HG02840 (cell line): ENCODE data around the gene SCAPER.
"Not testable (repeated sequence)": the region's sequence is repeated elsewhere in the genome, so short reads cannot be mapped to it uniquely, and the experiment has no call there.

Experiments
- ATAC-seq: cut with Tn5 transposase; IDR thresholded peaks from one replicate; pipeline ENCODE4 v1.9.1; 2021; ENCODE audit warnings: mild to moderate bottlenecking, moderate library complexity, moderate number of reproducible peaks; ENCODE audit not compliant: unreplicated experiment, low FRiP score

The SCAPER gene

GRCh38 chr15:76333309-76333708, 571.8 kb downstream of the SCAPER start:
- no peak for ATAC-seq

DNA sequence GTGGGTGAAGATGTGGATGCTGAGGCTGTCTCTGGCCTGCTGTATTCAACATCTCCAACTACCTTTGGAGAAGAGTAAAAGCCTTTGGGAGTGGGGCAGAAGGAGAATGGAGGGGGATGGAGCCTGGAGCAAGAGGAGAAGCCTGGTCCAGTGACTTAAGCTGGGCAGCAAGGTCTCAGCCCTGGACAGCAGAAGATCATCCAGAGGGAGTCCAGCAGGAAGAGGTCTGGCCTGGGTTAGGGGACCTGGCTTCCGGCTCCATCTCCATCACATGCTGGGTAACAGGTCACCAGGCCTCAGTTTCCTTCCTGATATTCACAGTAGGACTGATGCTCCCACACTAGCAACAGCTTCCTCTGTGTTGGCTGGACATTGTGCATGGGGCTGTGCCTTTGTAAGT, 572.3 kb downstream of the SCAPER start:
- ATAC-seq = no peak

DNA sequence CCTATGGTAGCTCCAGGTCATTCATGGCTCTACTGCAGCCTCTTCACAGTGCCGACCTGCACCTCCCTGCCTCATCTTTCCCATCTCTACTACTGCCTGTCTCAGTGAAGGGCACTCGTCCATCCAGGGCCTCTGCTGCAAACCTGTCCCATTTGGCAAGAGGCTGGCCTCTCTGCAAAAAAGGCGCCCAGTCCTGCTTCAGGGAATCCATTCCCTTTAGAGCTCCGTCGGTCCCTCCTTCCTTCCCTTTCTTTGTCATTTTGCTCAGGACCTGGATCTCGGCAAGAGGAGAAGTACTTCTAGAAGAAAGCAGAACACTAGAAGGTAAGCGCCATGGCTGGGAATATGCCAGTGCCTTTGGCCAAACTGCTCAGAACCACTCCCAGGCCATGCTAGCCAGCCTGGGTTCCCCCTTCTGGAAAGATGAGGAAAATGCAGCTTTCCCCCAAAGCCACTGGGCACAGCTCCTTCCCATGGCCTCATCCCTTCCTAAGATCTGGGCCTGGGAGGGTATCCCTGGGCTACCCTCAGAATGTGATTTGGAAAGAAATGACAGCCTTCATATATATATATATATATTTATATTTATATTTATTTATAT, 575.0 kb downstream of the SCAPER start:
- ATAC-seq = no peak

GRCh38 chr15:76328958-76329357, 576.2 kb downstream of the SCAPER start:
- ATAC-seq = no peak

GRCh38 chr15:76328106-76328696, 576.9 kb downstream of the SCAPER start:
- ATAC-seq = no peak

DNA sequence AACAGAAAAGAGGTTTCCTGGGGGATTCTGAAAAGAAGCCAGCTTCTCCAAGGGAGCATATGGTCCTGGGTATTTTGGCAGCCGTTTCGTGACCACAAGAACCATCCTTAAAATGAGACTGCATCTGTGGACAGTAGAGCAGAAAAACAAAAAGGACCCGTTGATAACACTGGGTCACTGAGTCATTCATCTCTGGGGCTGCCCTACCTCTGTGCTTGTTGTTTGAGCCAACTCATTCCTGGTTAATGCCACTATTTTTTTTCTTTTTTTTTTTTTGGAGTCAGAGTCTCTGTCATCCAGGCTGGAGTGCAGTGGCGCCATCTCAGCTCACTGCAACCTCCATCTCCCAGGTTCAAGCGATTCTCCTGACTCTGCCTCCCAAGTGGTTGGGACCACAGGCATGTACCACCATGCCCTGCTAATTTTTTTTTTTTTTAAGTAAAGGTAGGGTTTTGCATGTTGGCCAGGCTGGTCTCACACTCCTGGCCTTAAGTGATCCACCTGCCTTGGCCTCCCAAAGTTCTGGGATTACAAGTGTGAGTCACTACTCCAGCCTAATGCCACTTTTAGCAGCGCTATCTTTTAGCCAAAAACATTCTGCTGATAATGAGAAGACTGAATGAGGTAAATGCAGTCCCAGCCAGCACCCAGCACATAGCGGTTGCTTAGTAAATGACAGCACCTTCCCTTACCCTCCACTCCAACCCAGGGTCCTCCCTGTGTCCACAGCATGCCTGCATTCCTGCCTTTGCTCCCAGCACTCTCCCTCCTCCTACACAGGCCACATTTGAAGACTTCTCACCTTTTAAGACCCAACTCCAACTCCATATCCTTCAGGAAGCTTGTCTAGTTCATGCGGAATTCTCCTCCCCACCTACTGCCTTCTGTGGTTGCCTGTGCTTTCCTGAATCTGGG, 577.7 kb downstream of the SCAPER start:
- ATAC-seq = no peak

DNA sequence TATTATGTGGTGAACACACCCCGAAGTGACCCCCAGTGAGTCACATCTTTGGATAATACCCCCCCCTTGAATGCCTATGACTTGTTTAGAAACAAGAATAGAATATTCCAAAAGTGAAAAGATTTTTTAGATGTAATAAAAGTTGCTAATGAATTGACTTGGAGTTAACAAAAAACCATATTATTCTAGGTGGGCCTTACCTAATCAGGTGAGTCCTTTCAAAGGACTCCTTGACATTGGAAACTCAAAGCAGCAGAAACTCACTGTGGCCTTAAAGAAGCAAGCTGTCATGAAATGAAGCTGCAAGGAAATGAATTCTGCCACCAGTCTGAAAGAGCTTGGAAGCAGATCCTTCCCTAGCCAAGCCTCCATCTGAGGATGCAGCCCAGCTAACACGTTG, 579.4 kb downstream of the SCAPER start:
- ATAC-seq = no peak

- ATAC-seq = no peak
Measured at GRCh38 chr15:76324066-76324465, 581.1 kb downstream of the SCAPER start.

DNA sequence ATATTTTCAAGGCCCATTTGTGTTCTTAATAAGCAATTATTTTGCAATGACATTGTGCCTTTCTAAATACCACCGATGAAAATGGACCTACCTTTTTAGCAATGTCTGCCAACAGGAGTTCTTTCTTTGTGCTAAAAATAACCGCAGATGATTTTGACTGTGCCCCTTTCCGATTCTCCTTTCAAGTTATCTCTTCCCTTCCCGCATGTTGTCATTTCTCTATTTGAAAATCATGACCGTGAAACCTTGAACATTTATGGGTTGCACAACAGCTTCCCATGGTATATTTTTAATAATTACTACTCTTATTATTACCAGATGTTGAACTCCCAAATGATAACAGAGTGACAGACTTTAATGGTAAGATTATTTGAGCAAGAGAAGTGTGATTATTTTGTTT, 583.5 kb downstream of the SCAPER start:
- no peak for ATAC-seq

DNA sequence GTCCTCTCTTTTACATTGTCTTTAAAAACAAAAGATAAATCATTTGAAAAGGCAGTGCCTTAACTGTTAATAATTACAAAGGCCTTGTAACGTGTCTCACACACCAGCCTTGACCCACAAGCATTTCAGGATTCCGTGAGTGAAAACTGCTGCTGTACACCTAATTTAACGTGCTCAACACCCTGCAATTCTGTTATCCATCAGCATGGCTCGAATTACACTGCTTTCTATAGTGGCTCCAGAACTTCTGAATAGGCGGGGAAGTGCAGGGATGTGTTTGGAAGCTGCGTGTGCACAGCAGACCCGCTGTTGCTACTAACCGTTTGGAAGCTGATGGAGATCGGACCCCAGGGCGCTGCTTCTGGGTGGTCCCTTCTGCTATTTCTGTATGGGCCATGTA, 584.0 kb downstream of the SCAPER start:
- no peak for ATAC-seq

GRCh38 chr15:76320012-76320411, 585.1 kb downstream of the SCAPER start:
- ATAC-seq = no peak

GRCh38 chr15:76313731-76314130, 591.4 kb downstream of the SCAPER start:
- no peak for ATAC-seq

DNA sequence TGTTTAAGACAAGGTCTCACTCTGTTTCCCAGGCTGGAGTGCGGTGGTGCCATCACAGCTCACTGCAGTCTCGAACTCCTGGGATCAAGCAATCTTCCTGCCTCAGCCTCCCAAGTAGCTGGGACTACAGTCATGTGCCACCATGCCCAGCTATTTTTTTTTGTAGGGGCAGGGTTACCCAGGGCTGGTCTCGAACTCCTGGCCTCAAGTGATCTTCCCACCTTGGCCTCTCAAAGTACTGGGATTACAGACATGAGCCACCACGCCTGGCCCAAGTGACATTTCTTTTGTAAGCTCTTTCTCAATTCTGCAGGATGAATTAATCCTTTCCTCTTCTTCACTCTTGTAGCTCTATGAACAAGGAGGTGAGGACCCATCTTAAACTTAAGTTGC, 592.0 kb downstream of the SCAPER start:
- ATAC-seq = not testable (repeated sequence)

GRCh38 chr15:76312540-76313174, 592.5 kb downstream of the SCAPER start:
- no peak for ATAC-seq

DNA sequence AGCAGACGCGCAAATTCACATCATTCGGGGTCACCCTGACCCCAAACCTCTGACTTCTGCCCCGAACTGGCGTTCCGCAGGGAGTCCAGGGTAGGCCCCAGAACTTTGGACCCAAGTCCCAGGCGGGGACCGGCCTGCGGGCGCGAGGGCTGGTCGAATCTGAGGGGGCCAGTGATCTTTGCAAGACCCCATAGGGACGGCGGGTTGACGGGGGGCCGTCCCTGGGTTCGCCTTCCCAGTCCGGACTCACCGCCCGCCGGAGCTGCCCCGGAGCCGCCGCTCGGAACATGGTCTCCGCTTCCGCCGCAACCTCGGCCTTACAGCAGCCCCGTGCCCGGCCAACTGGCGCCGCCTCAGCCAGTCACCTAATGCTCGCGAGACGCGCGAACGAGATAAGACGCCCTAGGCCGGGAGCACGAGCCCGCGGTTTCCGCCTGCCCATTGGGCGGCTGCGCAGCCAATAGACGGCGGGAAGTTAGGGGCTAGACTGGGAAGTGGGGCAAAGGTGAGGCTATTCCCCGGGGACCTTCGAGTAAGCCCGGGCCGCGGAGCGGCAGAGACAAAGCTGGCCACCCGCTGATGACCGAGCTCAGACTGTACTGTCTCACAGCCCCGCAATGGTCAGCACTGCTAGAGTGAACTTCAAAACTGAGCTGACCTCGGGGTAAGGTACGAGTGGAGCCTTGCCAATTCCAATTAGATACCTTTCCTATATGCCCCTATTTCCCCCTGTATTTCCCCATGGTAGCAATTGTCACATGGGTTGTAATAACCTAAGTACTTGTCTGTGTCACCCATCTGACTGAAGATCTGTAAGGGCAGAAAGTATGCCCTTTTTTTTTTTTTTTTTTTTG, 593.8 kb downstream of the SCAPER start, which contains the start of gene ETFA:
TSS of gene ETFA (minus strand) at position 370 of the 854 bp plus-strand sequence. CDS start at position 289, 81 bp downstream.
- peak; percentile 95 for ATAC-seq

DNA sequence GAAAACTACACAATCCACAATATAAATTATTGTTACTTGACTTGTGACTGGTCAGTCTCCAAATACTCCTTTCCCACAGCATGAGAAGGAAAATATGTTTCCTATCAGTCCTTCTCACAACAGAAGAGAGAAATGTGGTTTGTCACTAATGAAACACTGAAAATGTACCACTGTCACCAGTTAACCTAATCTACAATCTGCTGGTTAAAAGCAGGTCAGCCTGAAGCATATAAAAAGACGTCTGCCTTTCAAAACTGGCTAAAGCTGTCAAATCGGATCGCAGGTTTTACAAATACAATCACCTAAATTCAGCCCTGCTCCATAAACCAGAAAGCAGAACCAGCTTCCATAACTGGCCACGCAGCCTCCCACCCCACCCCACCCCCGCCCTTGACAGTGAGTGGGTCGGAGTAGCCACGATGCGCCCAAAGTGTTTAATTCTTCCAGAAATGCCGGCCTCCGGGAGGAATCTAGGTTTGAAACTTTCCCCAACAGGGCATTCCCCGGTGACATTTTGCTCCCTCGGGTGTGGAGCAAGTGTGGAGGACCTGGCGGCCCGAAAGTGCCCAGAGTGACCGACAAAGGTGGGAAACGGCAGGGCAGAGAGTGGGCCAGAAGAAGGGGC, 594.6 kb downstream of the SCAPER start:
- peak; percentile 5 for ATAC-seq

DNA sequence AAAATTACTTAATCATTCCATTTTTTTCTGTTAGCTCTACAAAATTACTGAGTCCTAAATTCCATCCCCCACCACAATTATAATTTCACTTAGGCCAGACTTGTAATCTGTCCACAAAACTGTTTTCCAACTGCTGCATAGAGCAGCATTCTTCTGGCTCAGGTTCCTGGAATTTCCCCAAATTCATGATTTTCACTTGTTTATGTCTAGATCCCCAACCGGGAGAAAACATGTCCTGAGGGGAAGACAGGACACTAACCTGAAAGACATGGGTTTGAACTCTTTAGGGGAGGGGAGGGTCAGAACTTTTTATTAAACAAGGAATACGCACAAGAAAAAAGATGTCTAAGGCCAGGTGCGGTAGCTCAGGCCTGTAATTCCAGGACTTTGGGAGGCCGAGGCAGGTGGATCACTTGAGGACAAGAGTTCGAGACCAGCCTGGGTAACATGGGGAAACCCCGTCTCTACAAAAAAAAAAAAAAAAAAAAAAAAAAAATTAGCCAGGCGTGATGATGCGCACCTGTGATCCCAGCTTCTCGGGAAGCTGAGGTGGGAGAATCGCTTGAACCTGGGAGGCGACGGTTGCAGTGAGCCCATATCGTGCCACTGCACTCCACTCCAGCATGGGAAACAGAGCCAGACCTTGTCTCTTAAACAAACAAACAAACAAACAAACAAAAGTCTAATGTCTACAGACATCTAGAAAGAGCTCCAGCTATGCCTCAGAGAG, 595.4 kb downstream of the SCAPER start:
- no peak for ATAC-seq

- ATAC-seq = no peak
Measured at GRCh38 chr15:76303909-76304308, 601.2 kb downstream of the SCAPER start.

GRCh38 chr15:76299786-76300185, 605.4 kb downstream of the SCAPER start:
- ATAC-seq = no peak
